HepG2 (cell line): ENCODE measurements around the gene NT5C1B. TPM values are rescaled to one million over a fixed set of nuclear protein-coding genes. Genes with fewer than 3 reads are reported as not detected.
A peak's percentile ranks its signal among the peaks of the same experiment; 100 is the strongest.

Experiments used
- ATAC-seq: fragments of 200-7000 bp; cut with Tn5 transposase; 3 replicates; pipeline ENCODE4 v1.9.1; 2020; ENCODE audit warnings: mild to moderate bottlenecking, moderate library complexity
- BruUV-seq: library from RNA; stranded (reverse); fragments of 400-500 nt; replicated peaks from 2 replicates; lab custom pipeline; 2021; lab: Mats Ljungman, UMichigan
- CTCF ChIA-PET: fragments of 300-600 bp; formaldehyde crosslinking; extraction: SDS; loops from one replicate; lab custom pipeline; 2021; ENCODE audit warnings: low total read pairs, inconsistent platforms, low intra/inter-chr PET ratio; lab: Yijun Ruan, JAX
- POLR2A ChIA-PET: fragments of 350-600 bp; sonication (Branson Sonifier 250); formaldehyde crosslinking; loops from one replicate; lab custom pipeline; 2020; ENCODE audit warnings: antibody characterized with exemption, inconsistent platforms; lab: Yijun Ruan, JAX
- DNase-seq: peaks from one replicate; pipeline ENCODE4 v3.0.0-alpha.2; 2015; ENCODE audit warnings: low spot score
- FAIRE-seq: peaks from 3 replicates; lab custom pipeline; 2011; peaks lifted over from hg19 to GRCh38; lab: Jason Lieb, UNC
- H2AFZ ChIP-seq: one replicate; pipeline ENCODE4 v1.6.1; 2011; ENCODE audit warnings: low read length, inconsistent platforms
- H3K27ac ChIP-seq: fragments of 300-600 bp; 3 replicates; pipeline ENCODE4 v1.8.0; 2011; ENCODE audit warnings: mixed run types, mild to moderate bottlenecking, mixed read lengths, low read length, inconsistent platforms; ENCODE audit not compliant: insufficient read depth; ENCODE audit errors: extremely low read length
- H3K27me3 ChIP-seq, 2 experiments: fragments of 200-600 bp in 1 of 2; 2 replicates in 1 of 2; 3 replicates in 1 of 2; pipeline versions ENCODE4 v1.6.0 to v1.8.0; 2011; ENCODE audit warnings: low read length in 2 of 2, mild to moderate bottlenecking in 2 of 2, moderate library complexity in 2 of 2, inconsistent platforms in 1 of 2; ENCODE audit not compliant: insufficient read depth in 2 of 2, control insufficient read depth in 1 of 2
- H3K36me3 ChIP-seq, 2 experiments: fragments of 200-600 bp in 1 of 2; replicated peaks in 1 of 2; 2 replicates in 1 of 2; 3 replicates in 1 of 2; pipeline versions ENCODE4 v1.5.1 to v1.8.0; 2011; ENCODE audit warnings: low read length in 2 of 2, inconsistent platforms in 1 of 2; ENCODE audit not compliant: insufficient read depth in 2 of 2, control insufficient read depth in 1 of 2
- H3K4me1 ChIP-seq: 2 replicates; pipeline ENCODE4 v1.5.1; 2012; ENCODE audit warnings: low read length, inconsistent platforms; ENCODE audit not compliant: insufficient read depth
- H3K4me2 ChIP-seq: 2 replicates; pipeline ENCODE4 v1.6.0; 2011; ENCODE audit warnings: low read depth, low read length, inconsistent platforms
- H3K4me3 ChIP-seq, 3 experiments: fragments of 200-600 bp in 1 of 3; sonication (generic), shearing (Covaris generic) in 1 of 3; replicated peaks in 1 of 3; 2 replicates each; pipeline ENCODE4 v1.5.1; 2011 to 2016; ENCODE audit warnings: low read length in 3 of 3, inconsistent platforms in 2 of 3, low read depth in 2 of 3, mild to moderate bottlenecking in 2 of 3, control low read depth in 1 of 3, mixed read lengths in 1 of 3; ENCODE audit not compliant: insufficient read depth in 1 of 3
- H3K79me2 ChIP-seq: one replicate; pipeline ENCODE4 v1.6.1; 2011; ENCODE audit warnings: low read length, inconsistent platforms; ENCODE audit not compliant: insufficient read depth
- H3K9ac ChIP-seq: 2 replicates; pipeline ENCODE4 v1.6.0; 2011; ENCODE audit warnings: mild to moderate bottlenecking, low read depth, low read length, inconsistent platforms; ENCODE audit not compliant: insufficient read depth
- H3K9me3 ChIP-seq: 2 replicates; pipeline ENCODE4 v1.5.1; 2012; ENCODE audit warnings: mild to moderate bottlenecking, low read length
- H4K20me1 ChIP-seq: 2 replicates; pipeline ENCODE4 v1.6.0; 2011; ENCODE audit warnings: inconsistent platforms, mild to moderate bottlenecking, low read length, moderate library complexity; ENCODE audit not compliant: insufficient read depth
- CREB3 ChIP-seq: sonication (generic); formaldehyde crosslinking; IDR thresholded peaks from 2 replicates; pipeline ENCODE4 v1.5.0; 2020; ENCODE audit warnings: missing genetic modification reagents
- FOSL2 ChIP-seq: sonication (generic); formaldehyde crosslinking; IDR thresholded peaks from 2 replicates; pipeline ENCODE4 v1.4.0; 2020; ENCODE audit warnings: missing genetic modification reagents
- HMG20A ChIP-seq: IDR thresholded peaks from 2 replicates; pipeline ENCODE4 v1.6.1; 2016; ENCODE audit warnings: borderline replicate concordance
- NCOR1 ChIP-seq: fragments of 200-600 bp; sonication (generic); IDR thresholded peaks from 2 replicates; pipeline ENCODE4 v1.7.0; 2017; ENCODE audit warnings: antibody characterized with exemption, low read length, borderline replicate concordance
- SKI ChIP-seq: fragments of 450-650 bp; IDR thresholded peaks from one replicate; pipeline ENCODE4 v1.6.1; 2018; ENCODE audit warnings: mild to moderate bottlenecking; ENCODE audit not compliant: partially characterized antibody
- ZBTB2 ChIP-seq: sonication (generic); formaldehyde crosslinking; IDR thresholded peaks from 2 replicates; pipeline ENCODE4 v1.8.0; 2022; ENCODE audit warnings: low read depth, missing genetic modification reagents
- ZBTB38 ChIP-seq: sonication (generic); formaldehyde crosslinking; IDR thresholded peaks from 2 replicates; pipeline ENCODE4 v1.5.1; 2020; ENCODE audit warnings: mild to moderate bottlenecking, missing genetic modification reagents
- ZNF354B ChIP-seq: sonication (generic); formaldehyde crosslinking; IDR thresholded peaks from 2 replicates; pipeline ENCODE4 v1.8.0; 2022; ENCODE audit warnings: mild to moderate bottlenecking, missing genetic modification reagents
- ZNF644 ChIP-seq: IDR thresholded peaks from 2 replicates; pipeline ENCODE4 v1.6.1; 2016; ENCODE audit warnings: low read depth
- WGBS: methylation state at CpG from one replicate; pipeline ENCODE4 v1.1.6; 2017; ENCODE audit warnings: low lambda C conversion rate; 5-methylcytosine and 5-hydroxymethylcytosine counted together
- in situ Hi-C: cut with HindIII; loops from 2 replicates; pipeline ENCODE4 v1.10.0; 2017; ENCODE audit warnings: low pct_unique_long_range_greater_than_20kb; ENCODE audit not compliant: extremely low pct_ligation_motif_present
- intact Hi-C: fragments of 100-400 bp; cut with micrococcal nuclease; formaldehyde crosslinking; loops from one replicate; pipeline ENCODE4 v1.10.0; 2022; ENCODE audit not compliant: unreplicated experiment
- polyA plus RNA-seq, 8 experiments: library from polyadenylated mRNA; depleted of rRNA in 3 of 8; stranded (reverse) in 7 of 8; unstranded in 1 of 8; fragments of >200 nt; fragmentation: Illumina TruSeq in 4 of 8; extraction: Trizol in 4 of 8; gene quantifications; 2 replicates each; pipeline versions ENCODE4 v1.2.1 to v1.2.3, GENCODE V29; 2011 to 2016; ENCODE audit warnings: low read depth in 4 of 8, missing spikeins in 1 of 8, mixed read lengths in 1 of 8; ENCODE audit not compliant: insufficient read depth in 1 of 8
- total RNA-seq, 5 experiments: library from RNA; depleted of rRNA; stranded (reverse); fragments of >200 nt; fragmentation: Illumina TruSeq; extraction: Trizol; gene quantifications; 2 replicates each; pipeline ENCODE4 v1.2.3, GENCODE V29; 2016; ENCODE audit warnings: low read depth in 1 of 5

The NT5C1B gene
- total and polyA plus RNA-seq, 2 of the 13 experiments (the other 11 are each of a cell fraction or from before 2014, with no cell fraction given) = not detected

GRCh38 chr2:18518116-18519111 lies 71.0 kb downstream of the NT5C1B start:
- H3K4me1 ChIP-seq = no peaks in the 10 kb centered on the region
- in situ Hi-C loops (no loop called here), intact Hi-C loops (no loop called here)
- H3K36me3 ChIP-seq = no peaks in the 10 kb centered on the region
- no peak for ATAC-seq
- H3K9me3 ChIP-seq = no peaks in the 10 kb centered on the region
- no peaks in the 10 kb centered on the region for H3K79me2 ChIP-seq
- no TSS peak for BruUV-seq
- H3K27ac ChIP-seq = no peak overlapping the region
- no peaks in the 10 kb centered on the region for H4K20me1 ChIP-seq
- H2AFZ ChIP-seq = no peak overlapping the region
- ChIA-PET POLR2A (interaction anchor here (0.8 to 1.1 kb wide), 2 partner anchors 41 to 42 kb away, joined by 3 to 6 read pairs; partner anchors contain the start of gene RDH14), CTCF (interaction anchor here (2.2 kb wide), 1 partner anchor 1345 kb away, joined by 14 read pairs; no protein-coding TSS in a partner anchor)
- peak; percentile 30 for FAIRE-seq
- WGBS = 44% methylated on average over 11 of the region's 11 CpGs
- peak; percentile 10 for DNase-seq
- no peak overlapping the region for H3K4me3 ChIP-seq
- TF ChIP-seq ZNF354B (CRISPR knock-in tag) (no peak), FOSL2 (CRISPR knock-in tag) (0 out of 2 replicates have a peak, but pooled peaks have one; percentile 8)
- H3K9ac ChIP-seq = no peak overlapping the region
- peaks cover 1 to 5% of the 10 kb centered on the region in 2 experiments; a peak in 4 of 5 replicates for H3K27me3 ChIP-seq
- H3K4me2 ChIP-seq = no peak overlapping the region

- Histone ChIP-seq H3K27ac (no peak overlapping the region), H3K79me2 (no peaks in the 10 kb centered on the region), H2AFZ (no peak overlapping the region), H3K36me3 (no peaks in the 10 kb centered on the region), H3K9ac (no peak overlapping the region), H3K9me3 (no peaks in the 10 kb centered on the region), H3K4me1 (no peaks in the 10 kb centered on the region), H3K4me3 (no peak overlapping the region), H3K4me2 (no peak overlapping the region), H4K20me1 (no peaks in the 10 kb centered on the region), H3K27me3 (peaks cover 1 to 5% of the 10 kb centered on the region in 2 experiments; a peak in 3 of 5 replicates)
- ChIA-PET CTCF (no interaction called here), POLR2A (interaction anchor here (0.8 kb wide), 1 partner anchor 42 kb away, joined by 3 read pairs; no protein-coding TSS in a partner anchor)
- TF ChIP-seq HMG20A (CRISPR knock-in tag) (no peak), NCOR1 (no peak), ZBTB38 (no peak), ZNF644 (CRISPR knock-in tag) (no peak), ZBTB2 (CRISPR knock-in tag) (no peak), CREB3 (CRISPR knock-in tag) (no peak), SKI (no peak)
- in situ Hi-C loops (no loop called here), intact Hi-C loops (no loop called here)
- BruUV-seq = no TSS peak
- ATAC-seq (no peak), DNase-seq (no peak), FAIRE-seq (no peak)
- 27% methylated on average over 1 of the region's 1 CpG for WGBS
Measured at GRCh38 chr2:18517386-18517785, 72.0 kb downstream of the NT5C1B start.
